Esophagus muscularis mucosa (tissue), 4 donors: Measurements from ENCODE around the gene IFT122.

Experiments used
- EP300 ChIP-seq: sonication (generic); formaldehyde crosslinking; IDR thresholded peaks from one replicate; pipeline ENCODE4 v1.6.1; 2017; ENCODE audit warnings: antibody characterized with exemption
- POLR2A ChIP-seq: fragments of 450-650 bp; IDR thresholded peaks from one replicate; pipeline ENCODE4 v1.6.1; 2017; ENCODE audit warnings: antibody characterized with exemption, moderate library complexity, mild to moderate bottlenecking, low read depth
- TF ChIP-seq, protein P1 (sequence below), 3 experiments: fragments of 200-600 bp in 2 of 3; fragments of 450-650 bp in 1 of 3; sonication (generic) in 2 of 3; IDR thresholded peaks; one replicate each; pipeline ENCODE4 v1.5.1; 2017 to 2019; ENCODE audit warnings: antibody characterized with exemption in 3 of 3, mild to moderate bottlenecking in 2 of 3, moderate library complexity in 1 of 3

DNA sequence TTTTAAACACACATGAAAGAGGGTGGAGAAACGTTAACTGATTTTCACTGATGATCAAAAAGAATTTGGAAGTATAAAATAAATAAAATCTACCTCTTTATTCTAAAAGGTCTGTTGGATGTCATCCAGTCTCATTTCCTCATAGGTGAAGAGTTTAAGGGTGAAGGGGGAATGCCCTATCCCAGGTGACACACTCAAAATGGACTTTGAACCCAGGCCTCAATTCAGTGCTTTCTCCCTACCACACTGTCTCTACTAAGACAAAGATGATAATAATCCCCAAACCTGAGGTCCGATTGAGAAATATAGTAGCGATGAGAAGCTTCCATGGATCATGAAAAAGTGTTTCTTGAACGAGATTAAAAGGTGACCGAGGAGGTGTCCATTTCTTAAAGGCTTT, 6.5 kb upstream of the IFT122 start:
- TF ChIP-seq, protein P1, sequence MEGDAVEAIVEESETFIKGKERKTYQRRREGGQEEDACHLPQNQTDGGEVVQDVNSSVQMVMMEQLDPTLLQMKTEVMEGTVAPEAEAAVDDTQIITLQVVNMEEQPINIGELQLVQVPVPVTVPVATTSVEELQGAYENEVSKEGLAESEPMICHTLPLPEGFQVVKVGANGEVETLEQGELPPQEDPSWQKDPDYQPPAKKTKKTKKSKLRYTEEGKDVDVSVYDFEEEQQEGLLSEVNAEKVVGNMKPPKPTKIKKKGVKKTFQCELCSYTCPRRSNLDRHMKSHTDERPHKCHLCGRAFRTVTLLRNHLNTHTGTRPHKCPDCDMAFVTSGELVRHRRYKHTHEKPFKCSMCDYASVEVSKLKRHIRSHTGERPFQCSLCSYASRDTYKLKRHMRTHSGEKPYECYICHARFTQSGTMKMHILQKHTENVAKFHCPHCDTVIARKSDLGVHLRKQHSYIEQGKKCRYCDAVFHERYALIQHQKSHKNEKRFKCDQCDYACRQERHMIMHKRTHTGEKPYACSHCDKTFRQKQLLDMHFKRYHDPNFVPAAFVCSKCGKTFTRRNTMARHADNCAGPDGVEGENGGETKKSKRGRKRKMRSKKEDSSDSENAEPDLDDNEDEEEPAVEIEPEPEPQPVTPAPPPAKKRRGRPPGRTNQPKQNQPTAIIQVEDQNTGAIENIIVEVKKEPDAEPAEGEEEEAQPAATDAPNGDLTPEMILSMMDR (IDR thresholded peaks at IDR 0.05): no peak
- no peak for TF ChIP-seq POLR2A
- no peak for TF ChIP-seq EP300
